Measurements from ENCODE around the gene FBN2.

- TF ChIP-seq CTCF (conservative IDR thresholded peaks at IDR 0.05; ENCODE audit: low read length) (no peak), EZH2phosphoT487 (IDR thresholded peaks at IDR 0.05; ENCODE audit: borderline replicate concordance) (no peak)
Observed at GRCh38 chr5:128541385-128541784, 3.3 kb upstream of the FBN2 start.

All from Loucy (cell line).